ENCODE data around the gene HPGDS.

DNA sequence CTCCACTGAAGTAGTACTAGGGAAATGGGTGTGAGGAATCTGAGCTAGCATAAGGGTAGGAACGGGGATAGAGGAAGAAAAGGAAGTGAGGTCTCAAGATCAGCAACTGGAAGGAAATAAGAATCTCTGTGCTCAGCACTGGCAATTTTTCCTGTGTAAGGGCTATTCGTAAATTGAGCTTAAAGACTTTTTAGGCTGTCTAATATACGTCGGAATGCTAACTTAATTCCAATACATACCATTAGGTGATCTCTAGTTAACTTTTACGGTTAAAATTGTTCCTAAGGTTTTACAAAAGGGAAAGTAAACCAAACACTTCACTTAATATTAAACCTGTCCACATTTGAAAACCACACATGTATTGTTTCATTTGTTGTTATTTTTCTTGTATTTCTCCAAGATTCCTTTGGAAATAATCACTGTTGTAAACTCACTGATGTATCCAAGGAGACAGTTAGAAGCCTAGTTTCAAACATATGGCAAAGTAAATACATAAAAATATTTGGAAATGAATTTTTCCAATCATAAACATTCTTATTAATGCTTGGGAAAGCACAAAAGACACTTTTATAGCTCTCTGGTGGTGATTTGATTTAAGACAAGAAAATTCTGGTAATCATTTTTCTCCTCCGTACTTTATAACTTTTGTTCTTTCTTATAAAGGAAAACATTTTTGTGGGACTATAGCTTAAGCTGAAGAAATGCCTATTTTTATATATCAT is 28.1 kb upstream of the HPGDS start:
- no peak for TF ChIP-seq HDGF (IDR thresholded peaks at IDR 0.05; ENCODE audit: borderline replicate concordance)
- TF ChIP-seq BHLHE40 (IDR thresholded peaks at IDR 0.05; ENCODE audit: borderline replicate concordance) = no peak
- no peak for TF ChIP-seq LEF1 (IDR thresholded peaks at IDR 0.05; ENCODE audit: borderline replicate concordance)
- TF ChIP-seq TARDBP (IDR thresholded peaks at IDR 0.05) = no peak
- no peak for TF ChIP-seq FOXA1 (IDR thresholded peaks at IDR 0.05)
- TF ChIP-seq NFRKB (IDR thresholded peaks at IDR 0.05) = no peak
- TF ChIP-seq ELF4 (IDR thresholded peaks at IDR 0.05) = no peak
- no peak for TF ChIP-seq SUZ12 (IDR thresholded peaks at IDR 0.05)
- no peak for TF ChIP-seq FOXM1 (IDR thresholded peaks at IDR 0.05; ENCODE audit: borderline replicate concordance)
- TF ChIP-seq, protein P1, sequence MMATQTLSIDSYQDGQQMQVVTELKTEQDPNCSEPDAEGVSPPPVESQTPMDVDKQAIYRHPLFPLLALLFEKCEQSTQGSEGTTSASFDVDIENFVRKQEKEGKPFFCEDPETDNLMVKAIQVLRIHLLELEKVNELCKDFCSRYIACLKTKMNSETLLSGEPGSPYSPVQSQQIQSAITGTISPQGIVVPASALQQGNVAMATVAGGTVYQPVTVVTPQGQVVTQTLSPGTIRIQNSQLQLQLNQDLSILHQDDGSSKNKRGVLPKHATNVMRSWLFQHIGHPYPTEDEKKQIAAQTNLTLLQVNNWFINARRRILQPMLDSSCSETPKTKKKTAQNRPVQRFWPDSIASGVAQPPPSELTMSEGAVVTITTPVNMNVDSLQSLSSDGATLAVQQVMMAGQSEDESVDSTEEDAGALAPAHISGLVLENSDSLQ (IDR thresholded peaks at IDR 0.05) = no peak
